Hematopoietic multipotent progenitor cell treated with erythropoietin and hydrocortisone succinate and interleukin-3 and kit ligand, for 17 days (in vitro differentiated cells): ENCODE results near the gene SRRM3.
"Not testable (repeated sequence)": the region's sequence is repeated elsewhere in the genome, so short reads cannot be mapped to it uniquely, and the experiment has no call there.

Source experiments
- DNase-seq: peaks from one replicate; pipeline ENCODE4 v3.0.0-alpha.2; 2015; ENCODE audit warnings: low spot score

The SRRM3 gene, protein sequence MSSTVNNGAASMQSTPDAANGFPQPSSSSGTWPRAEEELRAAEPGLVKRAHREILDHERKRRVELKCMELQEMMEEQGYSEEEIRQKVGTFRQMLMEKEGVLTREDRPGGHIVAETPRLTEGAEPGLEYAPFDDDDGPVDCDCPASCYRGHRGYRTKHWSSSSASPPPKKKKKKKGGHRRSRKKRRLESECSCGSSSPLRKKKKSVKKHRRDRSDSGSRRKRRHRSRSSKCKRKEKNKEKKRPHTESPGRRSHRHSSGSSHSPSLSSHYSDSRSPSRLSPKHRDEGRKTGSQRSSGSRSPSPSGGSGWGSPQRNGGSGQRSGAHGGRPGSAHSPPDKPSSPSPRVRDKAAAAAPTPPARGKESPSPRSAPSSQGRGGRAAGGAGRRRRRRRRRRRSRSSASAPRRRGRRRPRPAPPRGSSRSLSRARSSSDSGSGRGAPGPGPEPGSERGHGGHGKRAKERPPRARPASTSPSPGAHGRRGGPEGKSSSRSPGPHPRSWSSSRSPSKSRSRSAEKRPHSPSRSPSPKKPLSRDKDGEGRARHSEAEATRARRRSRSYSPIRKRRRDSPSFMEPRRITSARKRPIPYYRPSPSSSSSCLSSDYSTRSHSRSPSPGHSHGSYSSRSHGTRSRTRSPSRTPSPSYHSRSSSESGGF

DNA sequence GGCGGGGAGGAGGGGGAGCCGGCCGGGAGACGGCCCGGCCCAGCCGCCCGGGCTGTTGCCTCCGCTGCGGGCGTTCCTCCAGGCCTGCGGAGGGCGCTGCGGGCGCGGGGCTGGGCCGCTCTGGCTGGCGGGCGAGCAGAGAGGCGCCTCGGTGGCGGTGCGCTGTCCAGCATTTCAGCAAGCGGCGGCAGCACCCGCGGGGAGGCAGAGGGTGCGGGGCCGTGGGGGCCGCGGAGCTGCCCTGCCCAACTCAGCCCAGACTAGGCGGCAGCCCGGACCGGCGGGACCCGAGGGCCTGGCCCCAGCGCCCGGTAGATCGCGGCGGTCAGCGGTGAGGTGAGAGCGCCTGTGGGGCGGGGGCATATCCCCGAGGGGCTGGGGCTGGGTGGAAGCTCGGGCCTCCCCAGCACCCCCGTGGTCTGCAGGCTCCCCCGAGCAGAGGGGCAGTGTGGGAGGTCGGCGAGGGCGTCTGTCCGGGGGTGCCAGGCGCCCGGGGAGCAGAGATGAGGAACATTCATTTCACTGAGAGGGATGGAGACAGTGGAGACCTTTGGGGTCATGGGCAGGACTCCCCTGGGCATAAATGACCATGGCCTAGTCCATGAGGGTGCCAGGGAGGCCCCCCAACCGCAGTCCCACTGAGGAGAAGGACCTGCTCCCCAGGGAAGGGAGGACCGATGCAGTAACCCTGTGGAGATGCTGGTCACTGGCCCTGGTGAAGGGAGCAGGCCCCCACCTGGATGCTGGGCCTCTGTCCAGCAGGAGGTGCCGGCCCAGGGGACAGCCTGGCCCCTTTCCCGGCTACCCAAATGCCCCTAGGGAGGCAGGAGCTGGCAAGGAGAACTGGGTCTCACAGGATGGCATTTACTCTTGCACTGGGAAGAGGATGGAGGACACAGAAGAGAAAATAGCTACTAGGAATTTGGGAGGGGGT lies at the start of gene SRRM3:
TSS of gene SRRM3 (plus strand) at position 165 of the 934 bp plus-strand sequence. CDS start 33,171 bp downstream, outside the sequence.
- DNase-seq = peak; percentile 61

DNA sequence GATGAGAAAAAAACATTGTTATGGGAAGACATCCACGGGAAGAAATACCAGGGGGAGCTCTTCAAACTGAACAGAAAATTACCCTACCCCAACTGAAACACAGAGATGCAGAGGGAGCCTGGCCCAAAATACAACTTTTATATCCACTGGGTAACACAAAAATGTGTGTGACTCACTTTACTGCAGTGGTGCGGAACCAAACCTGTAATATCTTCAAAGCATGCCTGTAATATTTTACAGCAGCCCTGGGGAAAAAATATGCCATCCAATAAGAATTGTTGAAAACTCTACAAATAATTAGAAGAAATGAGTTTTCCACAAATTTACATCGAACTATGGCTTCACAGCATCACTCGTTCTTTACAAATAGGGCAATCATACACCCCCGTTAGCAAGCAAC lies 49.8 kb upstream of the SRRM3 start:
- no peak for DNase-seq

DNA sequence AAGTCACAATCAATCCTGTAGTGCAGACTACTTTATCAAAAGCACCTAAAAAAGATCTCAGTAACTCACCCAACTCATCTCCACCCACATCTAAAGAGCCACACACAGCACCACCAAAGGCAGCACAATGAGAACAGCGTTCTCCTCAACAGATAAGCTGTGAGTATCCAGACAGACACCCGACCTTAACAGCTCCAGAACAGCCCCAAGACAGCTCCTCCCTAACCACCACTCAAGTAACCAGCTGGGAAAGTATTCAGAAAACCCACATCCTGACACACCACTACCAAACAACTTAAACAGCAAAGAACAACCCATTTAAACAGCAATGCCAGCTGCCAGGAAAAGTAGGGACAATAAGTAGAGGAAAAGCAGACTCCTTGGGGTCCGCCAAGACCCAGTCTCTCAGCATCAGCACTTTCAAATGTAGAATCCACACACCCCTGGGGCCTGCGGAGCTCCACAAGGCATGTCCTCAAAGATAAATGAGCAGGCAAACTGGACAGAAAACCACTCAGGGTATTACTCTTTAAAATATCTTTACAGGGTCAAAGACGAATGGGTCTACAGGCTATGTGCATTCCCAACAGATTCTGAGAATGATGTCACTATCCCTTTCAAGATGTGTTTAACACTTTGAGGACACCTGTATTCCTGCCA lies 48.0 kb upstream of the SRRM3 start:
- DNase-seq = not testable (repeated sequence)

DNA sequence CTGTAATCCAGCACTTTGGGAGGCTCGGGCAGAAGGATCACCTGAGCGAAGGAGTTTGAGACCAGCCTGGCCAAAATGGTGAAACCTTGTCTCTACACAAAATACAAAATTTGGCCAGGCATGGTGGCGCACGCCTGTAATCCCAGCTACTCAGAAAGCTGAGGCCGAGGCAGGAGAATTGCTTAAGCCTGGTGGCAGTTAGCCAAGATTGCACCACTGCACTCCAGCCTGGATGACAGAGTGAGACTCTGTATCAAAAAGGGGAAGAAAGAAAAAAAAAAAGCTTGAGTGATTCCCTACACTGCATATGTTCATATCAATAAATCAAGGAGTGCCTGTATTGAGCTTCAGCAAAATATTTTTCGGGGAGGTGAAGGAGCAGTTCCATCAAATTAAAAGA lies 45.8 kb upstream of the SRRM3 start:
- no peak for DNase-seq

DNA sequence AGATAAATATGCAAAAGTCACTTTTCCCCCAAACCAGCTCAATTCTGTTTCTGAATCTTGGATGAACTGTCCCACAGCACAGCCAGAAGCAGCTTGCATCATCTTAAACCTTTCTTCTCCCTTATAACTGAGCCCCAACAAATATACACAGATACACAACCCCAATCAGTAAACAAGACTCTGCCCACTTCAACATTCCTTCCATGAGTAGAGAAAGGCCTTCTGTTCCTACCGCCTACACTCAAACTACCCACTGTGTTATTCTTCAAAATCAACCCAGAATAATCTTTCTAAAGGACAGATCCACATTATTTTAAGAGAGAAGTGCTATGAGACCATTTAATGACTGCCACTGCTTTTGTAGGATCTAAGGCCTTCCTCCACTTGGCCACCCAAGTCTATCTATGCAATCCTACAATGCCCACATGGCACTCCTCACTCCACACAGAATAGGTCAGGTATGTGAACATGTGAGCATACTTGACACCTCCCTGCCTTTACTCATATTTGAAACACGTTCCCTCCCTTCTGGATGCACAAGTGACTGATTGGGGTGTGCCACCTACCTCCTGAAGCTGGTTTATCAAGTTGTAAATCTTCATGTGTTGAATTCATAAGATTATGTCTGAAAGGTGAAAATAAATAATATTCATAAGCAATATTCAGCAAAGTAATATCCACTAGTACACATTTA lies 44.6 kb upstream of the SRRM3 start:
- not testable (repeated sequence) for DNase-seq

DNA sequence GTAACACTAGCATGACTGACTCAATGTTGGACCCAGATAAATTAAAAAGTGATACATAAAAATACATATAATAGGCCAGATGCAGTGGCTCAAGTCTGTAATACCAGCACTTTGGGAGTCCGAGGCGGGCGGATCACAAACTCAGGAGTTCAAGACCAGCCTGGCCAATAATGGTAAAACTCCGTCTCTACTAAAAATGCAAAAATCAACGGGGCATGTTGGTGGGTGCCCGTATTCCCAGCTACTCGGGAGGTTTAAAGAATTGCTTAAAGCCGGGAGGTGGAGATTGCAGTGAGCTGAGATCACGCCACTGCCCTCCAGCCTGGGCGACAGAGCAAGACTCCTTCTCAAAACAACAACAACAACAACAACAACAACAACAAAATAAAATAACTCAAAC lies 43.3 kb upstream of the SRRM3 start:
- not testable (repeated sequence) for DNase-seq

DNA sequence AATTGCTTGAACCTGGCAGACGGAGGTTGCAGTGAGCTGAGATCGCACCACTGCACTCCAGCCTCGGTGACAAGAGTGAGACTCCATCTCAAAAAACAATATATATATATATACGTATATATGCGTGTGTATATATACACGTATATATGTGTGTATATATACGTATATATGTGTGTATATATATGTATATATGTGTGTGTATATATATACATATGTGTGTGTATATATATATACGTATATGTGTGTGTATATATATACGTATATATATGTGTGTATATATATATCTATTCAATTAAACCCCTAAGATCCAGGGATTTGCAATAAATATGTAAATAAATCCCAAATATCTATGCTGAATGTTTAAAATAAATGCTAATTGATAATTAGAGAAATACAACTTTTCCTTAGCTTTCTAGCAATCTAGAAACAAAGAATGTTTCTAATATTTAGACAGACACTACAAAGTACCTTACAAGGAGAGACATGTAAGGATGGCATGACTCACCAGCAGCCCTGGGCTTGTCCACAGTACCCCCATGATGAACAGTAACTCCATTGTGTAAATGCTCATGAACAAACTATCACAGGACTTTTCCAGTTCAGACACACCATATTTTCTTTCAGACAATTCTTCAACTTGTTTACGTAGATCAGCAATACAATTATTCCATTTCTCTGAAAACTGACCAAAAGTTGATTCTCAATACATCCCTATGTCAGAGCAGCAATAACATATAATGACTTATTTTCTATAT lies 39.1 kb upstream of the SRRM3 start:
- not testable (repeated sequence) for DNase-seq

DNA sequence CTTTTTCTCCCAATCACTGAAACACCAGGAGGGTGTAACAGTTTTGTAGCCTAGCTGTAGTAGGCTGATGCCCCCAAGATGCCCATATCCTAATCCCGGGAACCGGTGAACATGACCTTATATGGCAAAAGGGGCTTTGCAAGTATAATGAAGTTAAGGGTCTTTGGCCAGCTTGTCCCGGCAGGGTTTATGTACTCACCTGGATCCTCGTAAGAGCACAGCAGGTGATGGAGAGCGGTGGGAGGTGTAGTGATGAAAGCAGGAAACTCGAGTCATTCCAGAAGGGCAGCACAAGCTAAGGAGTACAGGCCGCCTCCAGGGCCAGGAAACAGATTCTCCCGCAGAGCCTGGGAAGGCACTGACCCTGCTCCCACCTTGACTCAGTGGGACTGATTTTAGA lies 37.9 kb upstream of the SRRM3 start:
- not testable (repeated sequence) for DNase-seq

DNA sequence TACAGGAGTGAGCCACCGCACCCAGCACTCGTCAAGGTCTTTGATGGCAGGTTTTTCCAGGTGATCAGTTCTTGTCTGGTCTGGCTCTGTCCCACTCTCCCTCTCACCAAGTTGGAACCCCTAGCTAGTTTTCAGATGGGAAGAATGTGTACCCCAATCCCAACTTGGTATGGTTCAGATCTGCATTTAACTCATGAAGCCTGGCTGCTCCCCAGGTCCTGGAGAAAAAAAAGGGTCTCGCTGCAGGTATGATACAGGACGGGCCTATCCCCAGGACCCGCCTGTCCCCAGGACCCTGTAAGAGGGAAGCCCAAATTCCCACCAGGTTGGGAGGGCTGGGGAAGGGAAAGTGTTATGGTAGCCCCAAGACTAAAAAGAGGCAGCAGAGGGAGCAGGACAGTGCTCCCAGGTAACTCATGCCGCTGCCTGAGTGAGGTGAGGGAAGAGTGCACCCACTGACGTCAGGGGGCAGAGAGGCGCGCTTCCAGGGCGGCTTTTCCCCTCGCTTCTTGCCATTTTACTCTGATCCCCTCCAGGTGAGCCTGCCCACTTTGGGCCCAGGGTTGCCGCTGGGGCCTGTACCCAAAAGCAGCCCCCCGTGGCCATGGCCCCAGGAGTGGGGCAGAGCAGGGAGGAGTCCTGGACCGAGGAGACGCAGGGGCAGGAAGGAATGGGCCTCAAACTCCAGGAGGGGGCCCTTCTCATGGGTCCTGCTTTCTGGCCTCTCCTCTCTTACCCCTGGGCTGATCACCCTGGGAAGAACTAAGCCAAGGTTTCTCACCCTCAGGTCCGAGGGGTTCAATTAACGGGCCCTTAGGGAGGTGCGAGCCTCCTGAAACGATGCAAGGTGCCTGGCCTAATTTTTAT lies 36.4 kb upstream of the SRRM3 start:
- no peak for DNase-seq

DNA sequence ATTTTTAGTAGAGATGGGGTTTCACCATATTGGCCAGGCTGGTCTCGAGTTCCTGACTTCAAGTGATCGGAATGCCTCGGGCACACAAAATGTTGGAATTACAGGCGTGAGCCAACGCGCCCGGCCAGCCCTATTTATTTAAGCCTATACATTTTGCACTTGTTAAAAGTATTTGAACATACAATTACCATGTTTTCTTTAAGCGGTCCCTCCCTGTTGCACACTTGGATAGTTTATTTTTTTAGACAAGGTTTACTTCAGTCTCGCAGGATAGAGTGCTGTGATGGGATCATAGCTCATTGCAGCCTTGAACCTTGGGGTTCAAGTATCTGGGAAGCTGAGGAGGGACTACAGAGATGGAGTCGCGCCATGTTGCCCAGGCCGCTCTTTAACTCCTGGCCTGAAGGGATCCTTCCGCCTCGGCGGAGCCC lies 35.7 kb upstream of the SRRM3 start:
- no peak for DNase-seq

DNA sequence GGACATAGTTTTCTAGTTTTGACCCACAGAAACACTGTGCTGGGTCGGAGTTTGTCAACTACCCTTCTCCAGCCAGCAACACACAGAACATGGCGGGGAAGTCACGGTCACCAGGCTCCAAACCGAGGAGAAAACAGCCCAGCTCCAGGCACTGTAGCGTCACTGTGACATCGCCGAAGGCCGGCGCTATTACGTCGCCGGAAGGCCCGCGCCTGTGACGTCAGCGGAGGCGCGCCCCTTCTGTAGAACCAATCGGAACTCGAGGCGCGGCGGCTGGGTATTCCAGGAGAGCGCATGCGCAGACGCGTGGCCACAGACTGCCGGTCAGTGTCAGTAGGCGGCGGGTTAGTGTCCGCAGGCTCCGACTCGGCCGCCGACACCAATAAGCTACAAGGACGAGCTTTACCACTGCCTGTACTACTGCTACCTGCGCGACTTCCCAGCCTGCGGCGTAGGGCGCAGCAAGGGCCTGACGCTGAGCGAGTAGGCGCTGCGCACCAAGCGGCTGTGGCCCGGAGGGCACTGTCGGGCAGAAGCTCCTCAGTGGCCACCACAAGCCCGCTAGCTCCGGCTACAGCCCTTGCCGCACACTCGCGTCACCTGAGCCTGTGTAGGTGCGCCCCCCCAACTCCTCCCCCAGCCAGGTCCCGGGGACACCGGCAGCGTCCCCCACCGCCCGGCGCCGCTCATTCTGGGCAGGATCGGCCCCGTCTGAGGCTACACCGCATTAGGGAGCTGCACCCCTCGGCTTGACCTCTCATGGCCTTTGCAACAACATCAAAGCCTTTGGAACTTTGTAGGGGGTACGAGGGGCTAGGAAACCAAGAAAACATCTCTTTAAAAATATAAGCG lies 35.1 kb upstream of the SRRM3 start:
- peak; percentile 93 for DNase-seq

DNA sequence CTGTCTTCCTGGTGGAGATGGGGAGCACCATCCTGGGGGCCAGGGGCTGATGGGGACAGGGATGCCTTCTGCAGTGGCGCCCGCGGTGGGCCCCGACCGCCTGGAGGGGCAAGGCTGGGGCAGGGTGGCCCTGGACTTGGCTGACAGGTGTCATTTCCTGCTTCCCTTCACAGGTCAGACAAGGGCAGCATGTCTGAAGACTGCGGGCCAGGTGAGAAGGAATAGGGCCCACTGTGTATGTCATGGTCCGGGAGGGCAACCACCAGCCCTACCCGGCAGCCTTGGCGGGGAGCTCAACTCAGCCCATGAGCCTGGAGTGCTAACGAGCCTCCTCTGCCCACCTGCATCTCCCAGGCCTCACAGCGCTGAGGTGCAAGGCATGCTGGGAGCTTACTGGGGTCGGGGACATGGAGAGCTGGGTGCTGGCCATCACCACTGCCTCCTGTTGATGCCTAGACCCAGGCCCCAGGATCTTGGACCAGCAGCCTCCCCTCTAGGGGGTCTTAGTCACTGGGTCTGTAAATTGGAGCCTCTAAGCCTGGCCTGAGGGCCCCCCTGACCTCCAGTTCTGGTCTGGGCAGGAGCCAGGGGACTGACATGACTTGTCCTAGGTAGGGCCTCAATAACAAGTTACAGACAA lies 28.0 kb upstream of the SRRM3 start:
- DNase-seq = no peak

DNA sequence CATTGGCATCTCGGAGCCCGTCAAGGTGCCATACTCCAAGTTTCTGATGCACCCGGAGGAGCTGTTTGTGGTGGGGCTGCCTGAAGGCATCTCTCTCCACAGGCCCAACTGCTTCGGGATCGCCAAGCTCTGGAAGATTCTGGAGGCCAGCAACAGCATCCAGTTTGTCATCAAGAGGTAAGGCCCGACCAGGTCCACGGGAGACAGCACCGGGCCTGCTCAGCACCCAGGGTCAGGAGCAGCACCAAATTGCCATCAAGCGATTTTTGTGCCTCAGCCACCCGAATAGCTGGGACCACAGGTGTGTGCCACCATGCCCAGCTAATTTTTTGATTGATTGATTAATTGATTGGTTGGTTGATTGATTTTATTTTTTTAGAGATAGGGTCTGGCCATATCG lies 24.7 kb upstream of the SRRM3 start:
- not testable (repeated sequence) for DNase-seq

DNA sequence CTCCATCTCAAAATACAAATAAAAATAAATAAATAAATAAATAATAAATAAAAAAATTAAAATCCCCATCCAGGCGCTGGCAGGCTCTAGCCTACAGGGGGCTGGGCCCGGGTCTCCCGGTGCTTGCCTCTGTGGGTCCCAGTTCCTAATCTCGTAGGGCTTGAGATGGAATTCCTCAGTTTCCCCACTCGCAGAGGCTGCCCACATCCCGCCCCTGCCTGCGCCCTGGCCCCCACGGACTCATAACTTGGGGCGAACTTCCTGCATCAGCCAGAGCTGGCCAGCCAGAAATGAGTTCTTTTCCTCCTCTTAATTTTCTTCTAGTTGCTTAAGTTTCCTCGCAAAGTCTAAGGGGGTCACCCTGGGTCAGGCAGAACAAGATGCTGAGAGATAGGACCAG lies 22.0 kb upstream of the SRRM3 start:
- no peak for DNase-seq

DNA sequence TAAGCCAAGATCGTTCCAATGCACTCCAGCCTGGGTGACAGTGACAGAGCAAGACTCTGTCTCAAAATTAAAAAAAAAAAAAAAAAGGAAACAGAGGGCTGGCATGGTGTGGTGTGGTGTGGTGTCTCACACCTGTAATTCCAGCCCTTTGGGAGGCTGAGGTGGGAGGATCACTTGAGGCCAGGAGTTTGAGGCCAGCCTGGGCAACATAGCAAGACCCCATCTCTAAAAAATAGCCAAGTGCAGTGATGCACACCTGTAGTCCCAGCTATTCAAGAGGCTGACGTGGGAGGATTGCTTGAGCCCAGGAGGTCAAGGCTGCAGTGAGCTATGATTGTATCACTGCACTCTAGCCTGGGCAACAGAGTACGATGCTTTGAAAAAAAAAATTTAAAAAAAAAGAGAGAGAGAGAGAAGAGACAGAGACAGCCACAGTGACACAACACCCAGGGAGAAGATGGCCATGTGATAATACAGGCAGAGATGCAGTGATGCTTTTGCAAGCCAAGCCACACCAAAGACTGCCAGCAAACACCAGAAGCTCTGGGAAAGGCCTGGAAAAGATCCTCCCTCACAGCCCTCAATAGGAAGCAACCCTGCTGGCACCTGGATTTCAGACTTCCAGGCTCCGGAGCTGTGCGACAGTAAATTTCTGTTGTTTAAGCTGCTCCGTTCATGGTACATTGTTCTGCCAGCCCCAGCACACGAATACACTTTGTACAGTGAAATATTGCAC lies 19.3 kb upstream of the SRRM3 start:
- no peak for DNase-seq

DNA sequence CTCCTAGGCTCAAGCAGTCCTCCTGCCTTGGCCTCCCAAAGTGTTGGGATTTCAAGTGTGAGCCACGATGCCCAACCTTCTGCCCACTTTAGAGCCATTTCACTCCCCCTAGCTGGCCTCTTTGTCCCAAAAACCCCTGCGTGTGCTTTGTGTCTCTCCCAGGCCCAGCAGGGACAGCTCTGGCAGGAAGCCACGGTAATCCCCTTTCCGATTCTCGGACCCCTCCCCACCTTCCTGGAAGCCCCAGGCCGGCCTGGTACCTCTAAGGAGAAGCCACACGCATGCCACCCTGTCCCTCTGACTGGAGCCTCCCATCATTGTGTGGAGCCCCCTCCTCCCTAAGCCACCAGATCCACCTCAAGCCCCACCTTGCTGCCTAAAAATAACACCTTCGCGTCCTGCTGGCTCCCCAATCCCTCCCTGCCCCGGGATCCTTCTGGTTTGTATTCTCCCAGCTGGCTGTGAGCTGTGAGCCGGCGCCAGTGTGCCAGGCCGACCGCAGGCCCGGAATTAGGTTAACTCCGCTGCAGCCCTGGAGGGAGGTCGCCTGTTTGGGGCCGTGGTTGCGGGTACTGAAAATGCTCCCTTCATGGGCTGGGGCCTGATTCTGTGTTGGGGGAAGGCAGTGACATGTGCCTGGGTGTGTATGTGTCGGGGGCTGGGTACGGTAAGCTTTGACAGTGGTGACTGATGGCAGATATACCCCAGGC lies 16.4 kb upstream of the SRRM3 start:
- no peak for DNase-seq

DNA sequence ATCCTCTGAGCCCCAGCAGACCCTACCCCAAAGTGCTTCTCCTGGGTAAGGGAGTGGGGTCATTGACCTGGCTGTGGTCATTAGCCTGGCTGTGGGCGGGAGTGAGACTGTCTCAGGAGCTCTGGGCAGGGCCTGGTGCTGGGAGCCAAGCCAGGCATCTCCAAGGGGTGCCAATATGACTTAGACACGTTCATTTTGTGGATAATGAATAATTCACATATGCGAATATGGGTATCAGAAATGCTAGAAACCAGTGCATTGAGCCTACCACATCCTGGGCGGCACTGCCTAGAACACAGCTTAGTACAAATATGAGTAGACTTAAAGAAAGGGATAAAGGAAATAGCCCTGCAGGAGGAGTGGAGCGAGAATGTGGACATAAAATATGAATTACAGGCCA lies 14.4 kb upstream of the SRRM3 start:
- no peak for DNase-seq
